ENCODE measurements around the gene ZMIZ1.
A peak's percentile ranks its signal among the peaks of the same experiment; 100 is the strongest.

Gene ZMIZ1

DNA sequence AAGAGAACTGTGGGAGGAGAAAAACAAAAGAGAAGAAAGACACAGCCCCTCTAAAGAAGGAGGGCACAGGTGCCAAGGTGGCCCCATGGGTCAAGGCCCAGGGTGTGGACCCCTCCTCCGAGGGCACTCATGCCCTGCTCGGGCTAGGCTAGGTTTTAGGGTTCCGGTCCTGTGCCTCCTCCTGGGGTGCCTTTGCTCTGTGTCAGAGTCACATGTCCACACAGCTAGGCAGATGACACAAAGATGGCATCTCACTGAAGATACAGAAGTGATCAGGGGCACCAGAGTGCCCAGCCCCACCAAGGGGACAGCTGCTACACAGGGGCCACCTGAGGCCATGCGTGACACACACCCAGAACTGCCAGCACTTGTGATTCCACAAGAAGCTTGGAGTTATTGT, 162.1 kb downstream of the ZMIZ1 start:
- Histone ChIP-seq H2AFZ (ENCODE audit: low read depth, low read length) (no peak overlapping the region), H3K27me3 (ENCODE audit: insufficient read depth, low read length) (no peaks in the 10 kb centered on the region), H3K36me3 (ENCODE audit: insufficient read depth, low read length) (peaks cover 9% of the 10 kb centered on the region), H3K9me3 (ENCODE audit: low read length) (no peaks in the 10 kb centered on the region), H3K4me1 (ENCODE audit: insufficient read depth, low read length) (peaks cover 31% of the 10 kb centered on the region), H3K4me3 (ENCODE audit: low read length) (no peak overlapping the region)

DNA sequence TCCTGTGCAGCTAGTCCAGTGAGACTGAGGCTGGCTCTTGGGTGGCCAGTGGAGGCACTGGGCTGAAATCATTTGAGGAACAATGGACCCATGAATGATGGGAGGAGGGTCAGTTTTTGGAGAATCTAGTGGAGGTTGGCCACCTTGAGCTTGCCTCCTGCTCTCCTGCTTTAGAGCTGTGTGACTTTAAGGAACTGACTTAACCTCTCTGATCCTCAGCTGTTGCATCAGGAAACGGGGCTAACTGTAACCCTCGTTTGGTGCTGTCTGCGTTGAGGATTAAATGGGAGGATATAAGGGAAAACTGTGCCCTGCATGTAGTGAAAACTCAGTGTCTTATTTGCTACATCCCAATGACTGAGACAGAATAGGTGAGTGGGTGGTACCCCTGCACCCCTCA, 163.1 kb downstream of the ZMIZ1 start:
- Histone ChIP-seq H3K4me1 (ENCODE audit: insufficient read depth, low read length) (peaks cover 42% of the 10 kb centered on the region), H3K9me3 (ENCODE audit: low read length) (no peaks in the 10 kb centered on the region), H3K36me3 (ENCODE audit: insufficient read depth, low read length) (peaks cover 9% of the 10 kb centered on the region)

DNA sequence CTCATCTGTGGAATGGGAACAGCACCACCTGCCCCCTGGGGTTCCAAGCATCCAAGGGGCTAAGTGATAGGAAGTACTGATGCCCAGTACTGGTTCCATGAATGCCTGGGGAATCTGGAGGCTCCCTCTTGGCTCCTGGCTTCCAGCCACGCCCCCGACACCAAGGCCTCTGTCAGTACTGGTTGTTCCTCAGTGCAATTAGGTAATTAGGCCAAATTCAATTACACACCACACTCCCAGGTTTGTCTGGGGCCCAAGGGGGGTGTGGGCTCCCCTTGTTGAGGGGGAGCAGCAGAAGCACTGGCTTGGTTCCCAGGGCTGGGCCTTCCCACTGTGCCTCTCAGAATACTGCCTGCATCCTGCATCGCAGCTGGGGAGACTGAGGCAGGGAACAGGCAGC, 164.1 kb downstream of the ZMIZ1 start:
- H3K4me3 ChIP-seq (ENCODE audit: low read length): no peak overlapping the region
- H2AFZ ChIP-seq (ENCODE audit: low read depth, low read length): no peak overlapping the region
- H3K4me1 ChIP-seq (ENCODE audit: insufficient read depth, low read length): peaks cover 51% of the 10 kb centered on the region
- H3K27me3 ChIP-seq (ENCODE audit: insufficient read depth, low read length): no peaks in the 10 kb centered on the region
- peaks cover 3% of the 10 kb centered on the region for H3K36me3 ChIP-seq (ENCODE audit: insufficient read depth, low read length)
- no peaks in the 10 kb centered on the region for H3K9me3 ChIP-seq (ENCODE audit: low read length)

More for the DNA sequence above, 163.1 kb downstream of the ZMIZ1 start:
- no peak overlapping the region for H3K4me3 ChIP-seq (ENCODE audit: low read length)
- no peaks in the 10 kb centered on the region for H3K27me3 ChIP-seq (ENCODE audit: insufficient read depth, low read length)
- H2AFZ ChIP-seq (ENCODE audit: low read depth, low read length): no peak overlapping the region

DNA sequence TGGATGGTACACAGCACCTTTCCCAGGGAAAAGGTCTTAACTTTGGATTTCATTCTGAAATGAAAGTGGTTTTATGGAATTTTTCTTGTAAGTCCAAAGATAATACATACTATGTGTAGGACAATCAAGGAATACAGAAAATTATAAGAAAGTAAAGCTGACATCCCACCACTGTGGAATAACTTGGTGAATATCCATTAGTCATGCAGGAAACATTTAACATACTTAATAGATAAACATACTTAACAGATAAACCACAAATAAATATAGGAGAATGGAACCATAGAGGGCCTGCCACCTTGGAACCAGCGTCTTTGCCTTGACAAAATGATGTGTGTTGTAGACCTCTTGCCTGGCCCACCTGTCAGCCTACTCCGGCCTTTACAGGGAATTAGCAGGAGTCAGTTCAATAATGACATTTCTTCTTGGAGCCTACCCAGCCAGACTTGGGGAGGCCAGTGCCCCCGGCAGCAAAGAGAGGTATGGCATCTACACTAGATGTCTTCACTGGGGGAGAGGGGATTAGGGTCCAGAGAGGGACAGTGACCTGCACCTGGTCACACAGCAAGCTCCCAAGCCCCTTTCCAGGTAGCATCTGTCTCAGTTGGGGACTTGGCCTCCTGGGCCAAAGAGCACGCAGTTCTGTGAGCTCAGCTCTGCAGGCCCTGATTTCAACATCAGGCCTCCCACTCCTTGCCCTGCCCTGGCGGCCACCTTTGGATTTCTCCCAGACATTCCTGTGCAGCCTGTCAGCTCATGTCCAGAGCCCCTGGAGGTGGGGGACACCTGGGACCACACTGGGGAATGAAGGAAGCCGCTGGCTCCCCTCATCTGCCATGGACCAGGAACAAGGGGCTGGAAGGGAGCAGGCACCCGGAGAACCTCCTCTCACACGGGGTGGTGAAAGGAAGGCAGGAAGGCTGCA, 165.9 kb downstream of the ZMIZ1 start:
- H2AFZ ChIP-seq (ENCODE audit: low read depth, low read length): no peak overlapping the region

DNA sequence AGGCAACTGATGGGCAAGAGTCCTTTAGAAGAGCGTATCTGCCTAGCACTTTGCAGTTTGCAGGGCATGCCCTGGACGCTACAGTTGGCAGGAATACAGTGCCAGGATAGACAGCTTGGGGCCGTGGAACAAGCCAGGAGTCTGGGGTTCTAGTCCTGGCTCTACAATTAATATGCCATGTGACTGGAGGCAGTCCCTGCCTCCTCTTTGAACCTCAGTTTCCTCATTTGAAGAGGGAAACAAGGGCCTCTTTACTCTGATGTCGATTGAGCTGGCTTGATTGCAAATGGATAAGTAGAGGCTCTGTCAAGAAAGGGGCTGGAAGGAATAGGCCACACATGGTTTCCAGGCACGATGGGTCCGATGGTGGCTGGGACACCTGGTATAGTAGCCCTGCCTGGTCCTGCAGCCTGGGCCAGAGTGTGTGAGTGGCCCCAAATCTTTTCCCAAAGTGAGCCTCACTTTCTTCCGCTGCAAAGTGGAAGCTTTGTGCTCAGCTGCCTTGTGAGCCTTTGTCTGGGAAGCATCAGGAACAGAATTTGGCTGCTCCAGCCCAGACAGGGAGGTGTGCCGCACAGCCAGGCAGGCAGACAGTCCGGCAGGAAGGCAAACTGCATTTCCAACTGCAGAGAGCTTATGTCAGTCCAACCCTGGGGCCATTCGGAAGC, 167.1 kb downstream of the ZMIZ1 start:
- Histone ChIP-seq H3K4me3 (ENCODE audit: low read length) (no peak overlapping the region), H3K9me3 (ENCODE audit: low read length) (no peaks in the 10 kb centered on the region), H3K36me3 (ENCODE audit: insufficient read depth, low read length) (peaks cover 3% of the 10 kb centered on the region), H3K4me1 (ENCODE audit: insufficient read depth, low read length) (peaks cover 53% of the 10 kb centered on the region), H2AFZ (ENCODE audit: low read depth, low read length) (no peak overlapping the region), H3K27me3 (ENCODE audit: insufficient read depth, low read length) (no peaks in the 10 kb centered on the region)

More for the DNA sequence above, 165.9 kb downstream of the ZMIZ1 start:
- H3K27me3 ChIP-seq (ENCODE audit: insufficient read depth, low read length): no peaks in the 10 kb centered on the region
- no peak overlapping the region for H3K4me3 ChIP-seq (ENCODE audit: low read length)
- H3K36me3 ChIP-seq (ENCODE audit: insufficient read depth, low read length): peaks cover 3% of the 10 kb centered on the region
- peaks cover 54% of the 10 kb centered on the region for H3K4me1 ChIP-seq (ENCODE audit: insufficient read depth, low read length)
- no peaks in the 10 kb centered on the region for H3K9me3 ChIP-seq (ENCODE audit: low read length)

DNA sequence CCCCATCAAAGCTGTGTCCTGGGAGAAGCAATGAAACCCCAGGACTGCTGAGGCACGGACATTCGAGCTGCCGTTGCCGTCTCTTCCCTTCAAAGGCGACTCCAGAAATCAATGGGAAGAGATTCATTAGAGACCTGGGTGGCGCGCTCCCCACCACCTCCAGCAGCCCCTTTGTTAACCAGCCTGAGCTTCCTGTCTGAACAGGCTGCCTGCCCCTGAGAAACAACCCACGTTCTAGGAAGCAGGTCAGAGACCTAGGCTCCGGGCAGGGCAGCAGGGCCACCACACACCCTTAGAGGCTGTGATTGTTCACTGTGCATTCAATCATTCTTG, 167.6 kb downstream of the ZMIZ1 start:
- Histone ChIP-seq H3K27me3 (ENCODE audit: insufficient read depth, low read length) (no peaks in the 10 kb centered on the region), H3K4me3 (ENCODE audit: low read length) (no peak overlapping the region), H2AFZ (ENCODE audit: low read depth, low read length) (no peak overlapping the region), H3K4me1 (ENCODE audit: insufficient read depth, low read length) (peaks cover 58% of the 10 kb centered on the region), H3K36me3 (ENCODE audit: insufficient read depth, low read length) (peaks cover 3% of the 10 kb centered on the region), H3K9me3 (ENCODE audit: low read length) (no peaks in the 10 kb centered on the region)

DNA sequence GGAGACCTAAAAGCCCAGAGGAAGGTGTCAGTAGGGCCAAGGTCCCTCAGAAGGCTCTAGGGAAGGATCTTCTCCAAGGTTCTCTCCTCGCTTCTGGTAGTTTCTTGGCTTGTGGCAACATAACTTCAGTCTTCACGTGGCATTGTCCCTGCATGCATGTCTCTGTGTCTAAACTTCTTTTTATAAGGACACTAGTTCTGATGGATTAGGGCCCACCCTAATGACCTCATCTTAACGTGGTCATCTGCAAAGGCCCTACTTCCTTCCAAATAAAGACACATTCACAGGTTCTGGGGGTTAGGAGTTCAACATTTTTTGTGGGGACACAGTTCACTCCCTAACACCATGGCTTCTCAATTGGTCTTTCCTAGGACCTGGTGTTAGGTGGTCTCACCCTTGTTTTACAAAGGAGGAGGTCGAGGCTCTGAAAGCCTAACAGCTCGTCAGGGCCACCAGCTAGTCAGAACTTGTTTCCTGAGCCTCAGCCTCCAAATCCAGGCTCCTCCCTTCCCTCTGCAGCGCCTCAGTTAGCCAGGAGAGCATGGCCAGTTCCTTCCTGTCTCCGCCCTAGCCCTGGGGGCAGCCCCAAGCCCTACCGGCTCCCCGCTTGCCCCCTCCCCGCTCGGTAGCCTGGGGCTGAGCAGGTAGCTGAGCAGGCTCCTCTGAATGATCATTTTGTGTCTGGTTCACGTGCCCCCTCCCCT, 168.8 kb downstream of the ZMIZ1 start:
- H3K27me3 ChIP-seq (ENCODE audit: insufficient read depth, low read length): no peaks in the 10 kb centered on the region
- H3K9me3 ChIP-seq (ENCODE audit: low read length): no peaks in the 10 kb centered on the region
- H3K36me3 ChIP-seq (ENCODE audit: insufficient read depth, low read length): peaks cover 3% of the 10 kb centered on the region
- H3K4me1 ChIP-seq (ENCODE audit: insufficient read depth, low read length): peaks cover 65% of the 10 kb centered on the region
- no peak overlapping the region for H2AFZ ChIP-seq (ENCODE audit: low read depth, low read length)
- H3K4me3 ChIP-seq (ENCODE audit: low read length): no peak overlapping the region

DNA sequence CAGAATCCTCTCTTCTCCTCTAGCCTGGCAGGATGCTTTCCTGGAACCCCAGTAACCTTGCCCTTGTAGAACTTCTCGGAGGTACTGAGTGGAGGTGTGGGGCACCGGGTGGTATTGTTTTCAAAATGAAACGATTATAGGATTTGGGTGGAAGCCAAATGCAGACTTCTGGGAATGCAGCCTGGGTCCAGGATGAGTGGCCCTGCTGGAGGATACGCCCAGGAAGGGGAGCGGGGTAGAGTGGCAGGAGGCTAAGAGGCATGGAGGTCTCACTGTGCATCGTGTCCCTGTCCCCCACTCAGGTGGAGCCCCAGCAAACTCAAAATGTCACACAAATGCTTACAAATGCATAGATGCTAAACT, 169.4 kb downstream of the ZMIZ1 start:
- H2AFZ ChIP-seq (ENCODE audit: low read depth, low read length): no peak overlapping the region
- no peaks in the 10 kb centered on the region for H3K9me3 ChIP-seq (ENCODE audit: low read length)
- no peaks in the 10 kb centered on the region for H3K27me3 ChIP-seq (ENCODE audit: insufficient read depth, low read length)
- peaks cover 65% of the 10 kb centered on the region for H3K4me1 ChIP-seq (ENCODE audit: insufficient read depth, low read length)
- no peak overlapping the region for H3K4me3 ChIP-seq (ENCODE audit: low read length)
- H3K36me3 ChIP-seq (ENCODE audit: insufficient read depth, low read length): no peaks in the 10 kb centered on the region

DNA sequence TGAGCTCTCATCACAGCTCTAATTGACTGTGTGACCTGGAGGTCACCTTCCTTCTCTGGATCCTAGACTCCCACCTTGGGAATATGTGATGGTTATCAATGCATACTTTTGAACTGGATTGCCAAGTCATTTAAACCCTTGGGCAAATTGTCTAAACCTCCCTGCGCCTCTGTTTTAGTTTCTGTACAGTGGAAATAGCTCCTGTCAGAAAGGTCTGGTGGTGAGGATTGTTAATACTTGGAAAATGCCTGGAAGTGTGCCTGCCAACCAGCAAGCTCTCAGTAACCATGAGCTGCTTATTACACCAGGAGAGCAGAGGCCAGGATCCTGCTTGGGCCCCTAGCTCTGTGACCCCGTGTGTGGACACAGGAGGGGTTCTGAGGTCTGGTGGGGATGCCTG, 169.8 kb downstream of the ZMIZ1 start:
- H3K9me3 ChIP-seq (ENCODE audit: low read length): no peaks in the 10 kb centered on the region
- no peaks in the 10 kb centered on the region for H3K27me3 ChIP-seq (ENCODE audit: insufficient read depth, low read length)
- no peak overlapping the region for H3K4me3 ChIP-seq (ENCODE audit: low read length)
- H3K4me1 ChIP-seq (ENCODE audit: insufficient read depth, low read length): peaks cover 65% of the 10 kb centered on the region
- no peak overlapping the region for H2AFZ ChIP-seq (ENCODE audit: low read depth, low read length)
- no peaks in the 10 kb centered on the region for H3K36me3 ChIP-seq (ENCODE audit: insufficient read depth, low read length)

DNA sequence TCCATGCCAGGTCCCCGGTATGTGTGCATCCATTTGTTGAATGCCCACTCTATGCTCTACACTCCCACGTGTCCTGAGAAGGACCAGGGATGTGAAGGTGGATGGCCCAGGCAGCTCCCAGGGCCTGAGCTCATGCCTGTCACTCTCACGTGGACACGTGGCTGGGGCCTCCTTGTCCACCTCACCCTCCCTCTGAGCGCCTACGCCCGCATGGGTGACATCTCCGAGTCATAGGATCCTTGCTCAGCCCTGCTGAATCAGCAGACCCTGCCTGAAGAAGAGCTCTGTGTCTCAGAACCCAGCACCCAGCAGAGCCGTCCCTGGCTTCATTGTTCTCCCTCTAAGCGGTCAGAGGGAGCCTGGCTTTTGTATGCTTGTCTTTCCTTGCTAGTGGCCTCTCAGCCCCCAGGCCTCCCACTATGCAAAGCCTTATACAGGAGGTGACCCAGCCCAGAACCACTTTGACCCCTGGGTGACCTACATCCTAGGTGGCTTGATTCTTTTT, 170.6 kb downstream of the ZMIZ1 start:
- Histone ChIP-seq H3K4me1 (ENCODE audit: insufficient read depth, low read length) (peaks cover 72% of the 10 kb centered on the region), H3K36me3 (ENCODE audit: insufficient read depth, low read length) (no peaks in the 10 kb centered on the region), H3K27me3 (ENCODE audit: insufficient read depth, low read length) (no peaks in the 10 kb centered on the region), H3K9me3 (ENCODE audit: low read length) (no peaks in the 10 kb centered on the region), H2AFZ (ENCODE audit: low read depth, low read length) (no peak overlapping the region), H3K4me3 (ENCODE audit: low read length) (no peak overlapping the region)

DNA sequence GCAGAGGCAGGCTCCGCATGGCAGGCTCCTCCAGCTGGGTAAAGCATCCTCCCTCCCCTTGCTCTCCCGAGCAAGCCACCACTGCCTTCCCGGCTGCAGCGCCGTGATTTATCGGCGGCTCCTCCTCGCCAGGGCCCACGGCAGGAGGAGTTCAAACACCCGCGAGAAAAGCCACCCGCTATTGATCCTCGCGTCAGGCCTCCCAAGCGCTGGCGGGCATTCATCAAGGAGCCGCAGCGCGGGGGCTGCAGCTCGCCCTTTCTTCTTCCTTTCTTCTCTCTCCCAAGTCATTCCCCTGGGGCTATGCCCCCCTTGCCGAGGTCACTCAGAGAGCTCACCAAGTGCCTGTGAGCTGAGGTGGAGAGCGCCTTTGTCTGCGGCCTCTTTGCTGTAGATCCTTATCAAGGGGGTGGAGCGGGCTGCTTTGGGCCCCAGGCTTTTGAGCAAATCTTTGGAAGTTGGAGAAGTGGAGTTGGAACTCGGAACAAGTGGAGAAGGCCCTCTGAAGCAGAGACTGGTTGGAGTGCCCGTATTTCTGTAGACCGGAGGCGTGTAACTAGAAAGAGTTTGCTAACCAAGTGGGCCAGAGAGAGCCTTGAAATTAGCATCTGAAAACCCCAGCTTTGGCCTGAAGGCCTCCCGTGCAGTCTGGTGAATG, 171.3 kb downstream of the ZMIZ1 start:
- Histone ChIP-seq H3K4me3 (ENCODE audit: low read length) (peak overlapping the region; percentile 16), H3K27me3 (ENCODE audit: insufficient read depth, low read length) (no peaks in the 10 kb centered on the region), H3K9me3 (ENCODE audit: low read length) (no peaks in the 10 kb centered on the region), H3K4me1 (ENCODE audit: insufficient read depth, low read length) (peaks cover 78% of the 10 kb centered on the region), H2AFZ (ENCODE audit: low read depth, low read length) (no peak overlapping the region), H3K36me3 (ENCODE audit: insufficient read depth, low read length) (no peaks in the 10 kb centered on the region)

DNA sequence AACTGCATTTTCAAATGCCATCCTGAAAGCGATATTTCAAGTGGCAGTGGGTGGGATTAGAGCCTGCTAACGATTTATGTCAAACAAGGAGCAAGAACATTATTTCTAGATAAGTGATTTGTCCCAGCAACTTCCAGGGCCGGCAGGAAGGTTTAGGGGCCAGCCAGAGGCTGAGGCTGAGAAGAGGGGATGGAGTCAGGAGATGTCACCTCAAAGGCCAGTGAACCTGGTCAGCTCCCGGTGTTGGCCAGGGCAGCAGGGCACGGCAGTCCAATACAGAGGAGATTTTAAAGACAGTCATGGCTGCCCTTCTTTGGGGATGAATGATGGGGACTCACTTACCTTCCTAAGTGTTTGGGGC, 172.8 kb downstream of the ZMIZ1 start:
- peaks cover 4% of the 10 kb centered on the region for H3K36me3 ChIP-seq (ENCODE audit: insufficient read depth, low read length)
- no peaks in the 10 kb centered on the region for H3K27me3 ChIP-seq (ENCODE audit: insufficient read depth, low read length)
- no peak overlapping the region for H2AFZ ChIP-seq (ENCODE audit: low read depth, low read length)
- peak overlapping the region; percentile 59 for H3K4me3 ChIP-seq (ENCODE audit: low read length)
- no peaks in the 10 kb centered on the region for H3K9me3 ChIP-seq (ENCODE audit: low read length)
- peaks cover 67% of the 10 kb centered on the region for H3K4me1 ChIP-seq (ENCODE audit: insufficient read depth, low read length)
